ENCODE data around the gene SYNCRIP.
"Not testable (repeated sequence)": the region's sequence is repeated elsewhere in the genome, so short reads cannot be mapped to it uniquely, and the experiment has no call there.

Gene SYNCRIP

DNA sequence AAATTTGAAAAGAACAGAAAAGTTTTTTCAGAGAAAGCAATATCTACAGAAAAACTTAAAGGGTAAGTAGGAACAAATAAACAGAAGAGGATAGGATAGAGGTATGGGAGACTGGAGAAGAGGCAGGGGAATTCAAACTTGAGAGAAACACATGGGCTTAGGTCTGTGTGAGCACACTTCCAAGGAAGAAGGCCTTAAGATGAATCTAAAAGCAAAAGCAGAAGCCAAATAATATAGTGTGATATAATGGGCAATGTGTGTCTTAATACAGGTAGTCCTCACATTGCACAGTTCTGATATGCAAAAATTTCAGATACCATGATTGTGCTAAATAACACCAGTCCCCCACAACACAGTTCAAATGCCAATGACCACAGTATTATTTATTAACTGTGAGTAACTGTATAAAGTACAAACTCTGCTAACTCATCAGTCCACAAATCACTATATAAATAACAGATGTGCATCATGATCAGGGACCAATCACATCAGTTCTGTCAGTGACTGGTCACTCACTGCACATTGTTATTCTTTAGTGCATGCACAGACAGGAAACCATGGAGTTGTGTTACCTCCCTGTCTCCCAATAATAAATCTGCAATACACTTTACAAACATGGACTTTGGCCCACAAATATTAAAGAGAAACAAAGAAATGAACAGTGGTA is 67.6 kb downstream of the SYNCRIP start:
- H2AFZ ChIP-seq (ENCODE audit: low read depth, low read length) = no peak overlapping the region
- no peak overlapping the region for H3K4me3 ChIP-seq (ENCODE audit: low read length)
- peaks cover 5% of the 10 kb centered on the region for H3K36me3 ChIP-seq (ENCODE audit: insufficient read depth, low read length)
- no peaks in the 10 kb centered on the region for H3K9me3 ChIP-seq (ENCODE audit: low read length)
- H3K27me3 ChIP-seq (ENCODE audit: insufficient read depth, low read length) = no peaks in the 10 kb centered on the region
- H3K4me1 ChIP-seq (ENCODE audit: insufficient read depth, low read length) = peaks cover 5% of the 10 kb centered on the region

DNA sequence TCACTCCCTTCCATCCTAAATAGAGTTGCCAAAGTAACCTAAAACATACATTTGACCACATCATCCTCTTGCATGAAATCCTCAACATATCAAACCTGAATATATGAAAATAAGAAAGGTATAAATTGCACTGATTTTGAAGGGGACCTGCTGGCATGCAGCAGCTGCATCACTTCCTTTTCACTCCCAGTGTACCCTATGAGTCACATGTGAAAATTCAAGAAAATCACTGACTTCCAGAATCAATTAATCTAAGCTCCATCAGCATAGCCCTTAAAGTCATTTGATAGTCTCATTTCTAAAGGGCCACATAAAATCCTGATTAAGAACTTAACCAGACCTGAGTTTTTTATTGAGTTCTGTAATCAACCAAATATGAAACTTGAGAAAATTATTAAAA is 73.4 kb downstream of the SYNCRIP start:
- no peaks in the 10 kb centered on the region for H3K27me3 ChIP-seq (ENCODE audit: insufficient read depth, low read length)
- H3K4me1 ChIP-seq (ENCODE audit: insufficient read depth, low read length) = no peaks in the 10 kb centered on the region
- peaks cover 5% of the 10 kb centered on the region for H3K36me3 ChIP-seq (ENCODE audit: insufficient read depth, low read length)
- H3K4me3 ChIP-seq (ENCODE audit: low read length) = no peak overlapping the region
- no peaks in the 10 kb centered on the region for H3K9me3 ChIP-seq (ENCODE audit: low read length)
- no peak overlapping the region for H2AFZ ChIP-seq (ENCODE audit: low read depth, low read length)

DNA sequence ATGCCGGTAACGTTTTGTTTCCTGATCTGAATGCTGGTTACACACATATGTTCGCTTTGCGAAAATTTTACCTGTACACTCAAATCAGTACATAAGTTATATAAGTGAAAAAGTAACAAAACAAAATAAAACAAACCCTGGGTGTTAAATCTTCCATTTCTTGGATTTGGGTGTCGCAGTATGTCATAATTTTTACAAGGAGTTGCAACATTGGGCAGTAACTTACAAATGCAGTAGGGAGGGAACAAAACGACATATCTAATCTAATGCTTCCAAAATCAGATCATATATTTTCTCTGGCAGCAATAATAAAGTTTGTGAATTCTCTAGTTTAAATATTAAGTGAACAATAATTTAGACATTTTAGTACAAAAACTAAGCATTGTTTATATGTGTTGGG is 74.3 kb downstream of the SYNCRIP start:
- H3K27me3 ChIP-seq (ENCODE audit: insufficient read depth, low read length) = no peaks in the 10 kb centered on the region
- no peaks in the 10 kb centered on the region for H3K9me3 ChIP-seq (ENCODE audit: low read length)
- no peaks in the 10 kb centered on the region for H3K4me1 ChIP-seq (ENCODE audit: insufficient read depth, low read length)
- H3K36me3 ChIP-seq (ENCODE audit: insufficient read depth, low read length) = peaks cover 5% of the 10 kb centered on the region
- H2AFZ ChIP-seq (ENCODE audit: low read depth, low read length) = no peak overlapping the region
- H3K4me3 ChIP-seq (ENCODE audit: low read length) = no peak overlapping the region

DNA sequence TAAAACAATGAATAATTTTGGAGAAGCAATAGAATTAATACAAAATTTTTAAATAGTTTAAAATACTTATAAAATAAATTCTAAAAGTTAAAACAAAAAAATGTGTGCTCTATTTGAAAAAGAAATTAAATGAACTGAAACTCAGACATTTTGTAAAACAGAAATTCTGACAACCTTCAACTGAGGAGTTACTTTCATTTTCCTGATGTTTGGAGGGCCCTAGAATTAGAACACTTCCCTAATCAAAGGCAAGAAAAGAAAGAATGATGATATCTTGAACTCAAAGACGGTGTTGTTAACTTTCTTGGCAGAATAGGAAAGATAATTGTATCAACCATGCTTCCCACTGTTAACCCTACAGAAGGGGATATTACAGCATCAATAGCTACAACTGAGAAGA is 77.0 kb downstream of the SYNCRIP start:
- peaks cover 5% of the 10 kb centered on the region for H3K36me3 ChIP-seq (ENCODE audit: insufficient read depth, low read length)
- H2AFZ ChIP-seq (ENCODE audit: low read depth, low read length) = no peak overlapping the region
- no peak overlapping the region for H3K4me3 ChIP-seq (ENCODE audit: low read length)
- peaks cover 2% of the 10 kb centered on the region for H3K9me3 ChIP-seq (ENCODE audit: low read length)
- no peaks in the 10 kb centered on the region for H3K27me3 ChIP-seq (ENCODE audit: insufficient read depth, low read length)
- H3K4me1 ChIP-seq (ENCODE audit: insufficient read depth, low read length) = no peaks in the 10 kb centered on the region

DNA sequence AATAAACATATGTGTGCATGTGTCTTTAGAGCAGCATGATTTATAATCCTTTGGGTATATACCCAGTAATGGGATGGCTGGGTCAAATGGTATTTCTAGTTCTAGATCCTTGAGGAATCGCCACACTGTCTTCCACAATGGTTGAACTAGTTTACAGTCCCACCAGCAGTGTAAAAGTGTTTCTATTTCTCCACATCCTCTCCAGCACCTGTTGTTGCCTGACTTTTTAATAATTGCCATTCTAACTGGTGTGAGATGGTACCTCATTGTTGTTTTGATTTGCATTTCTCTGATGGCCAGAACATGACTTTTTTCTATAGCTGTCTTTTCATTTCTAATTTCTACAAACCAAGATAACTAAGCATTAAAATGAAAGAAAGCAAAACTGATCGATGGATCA is 78.5 kb downstream of the SYNCRIP start:
- H3K36me3 ChIP-seq (ENCODE audit: insufficient read depth, low read length); H3K9me3 ChIP-seq (ENCODE audit: low read length); H3K27me3 ChIP-seq (ENCODE audit: insufficient read depth, low read length); H3K4me1 ChIP-seq (ENCODE audit: insufficient read depth, low read length); H2AFZ ChIP-seq (ENCODE audit: low read depth, low read length); H3K4me3 ChIP-seq (ENCODE audit: low read length): not testable (repeated sequence)

Data from neuron (in vitro differentiated cells).